Thyroid gland (tissue), 4 donors: ENCODE data around the gene PPP1R3G. TPM values are rescaled to one million over a fixed set of nuclear protein-coding genes. Genes with fewer than 3 reads are reported as not detected.
A peak's percentile ranks its signal among the peaks of the same experiment; 100 is the strongest.

Experiments used
- DNase-seq, 2 donors: peaks; one replicate each; pipeline ENCODE4 v3.0.0-alpha.2; 2019
- H3K27ac ChIP-seq, 3 donors: fragments of 200-600 bp; sonication (generic); 1 replicate in 2 of 3; 2 replicates in 1 of 3; pipeline ENCODE4 v1.5.1; 2016 to 2019; ENCODE audit warnings: mild to moderate bottlenecking in 1 of 3, moderate library complexity in 1 of 3
- H3K27me3 ChIP-seq: fragments of 200-600 bp; sonication (generic); one replicate; pipeline ENCODE4 v1.5.1; 2019
- H3K36me3 ChIP-seq, 2 donors: fragments of 200-600 bp; sonication (generic); one replicate each; pipeline ENCODE4 v1.5.1; 2016 to 2019
- H3K4me1 ChIP-seq, 2 donors: fragments of 200-600 bp; sonication (generic); one replicate each; pipeline ENCODE4 v1.5.1; 2017 to 2019
- H3K4me3 ChIP-seq, 3 donors: fragments of 200-600 bp; sonication (generic); replicated peaks in 1 of 3; 1 replicate in 2 of 3; 2 replicates in 1 of 3; pipeline ENCODE4 v1.5.1; 2016; ENCODE audit warnings: mild to moderate bottlenecking in 1 of 3
- H3K9me3 ChIP-seq: fragments of 200-600 bp; sonication (generic); one replicate; pipeline ENCODE4 v1.5.1; 2017
- CTCF ChIP-seq, 6 experiments: fragments of 200-600 bp in 3 of 6; fragments of 450-650 bp in 3 of 6; sonication (generic) in 3 of 6; IDR thresholded peaks; one replicate each; pipeline ENCODE4 v1.5.1; 2016 to 2019; ENCODE audit warnings: antibody characterized with exemption in 6 of 6, mild to moderate bottlenecking in 2 of 6, inconsistent platforms in 1 of 6, moderate library complexity in 1 of 6
- POLR2A ChIP-seq, 2 donors: fragments of 450-650 bp; IDR thresholded peaks; one replicate each; pipeline ENCODE4 v1.6.1; 2017; ENCODE audit warnings: antibody characterized with exemption in 2 of 2, mild to moderate bottlenecking in 2 of 2, moderate library complexity in 1 of 2
- WGBS, 2 donors: methylation state at CpG; one replicate each; pipeline ENCODE4 v1.1.5; 2017; 5-methylcytosine and 5-hydroxymethylcytosine counted together
- intact Hi-C: fragments of 100-400 bp; cut with DNase I; formaldehyde crosslinking; loops from one replicate; pipeline ENCODE4 v1.15.1; 2023
- total RNA-seq, 4 donors: library from RNA; depleted of rRNA; stranded (reverse); fragments of >200 nt; gene quantifications; one replicate each; pipeline ENCODE4 v1.2.3, GENCODE V29; 2016

Gene PPP1R3G
- total RNA-seq, 4 donors from 2014 or later, result 0.78 to 1.6 (median 0.91) TPM

DNA sequence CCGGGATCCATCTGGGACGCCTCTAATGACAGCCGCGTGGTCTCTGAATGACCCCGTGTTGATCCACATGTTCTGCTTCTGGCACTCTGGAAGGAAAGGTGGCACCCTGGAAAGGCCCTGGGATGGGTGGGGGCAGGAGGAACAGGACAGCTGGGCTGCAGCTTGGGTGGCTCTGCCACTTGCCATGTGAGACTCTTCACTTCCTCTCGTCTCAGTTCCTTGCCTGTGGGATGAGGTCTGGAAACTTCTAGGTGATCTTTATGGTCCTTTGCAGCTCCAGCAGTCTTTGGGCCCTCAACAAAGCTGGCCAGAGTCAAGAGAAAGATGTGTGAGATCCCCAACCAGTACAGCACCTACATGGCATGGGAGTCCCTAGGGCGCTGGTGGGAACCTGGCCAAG is 26.5 kb downstream of the PPP1R3G start:
- DNase-seq, result no peak
- H3K27me3 ChIP-seq, result no peaks in the 10 kb centered on the region
- WGBS, 2 donors, result 89 to 96% methylated on average over 7 of the region's 7 CpGs
- no peak for TF ChIP-seq POLR2A (IDR thresholded peaks at IDR 0.05)
- TF ChIP-seq CTCF (IDR thresholded peaks at IDR 0.05), result no peak
- intact Hi-C loops, result no loop called here
- no peaks in the 10 kb centered on the region for H3K9me3 ChIP-seq
- H3K27ac ChIP-seq, result no peak overlapping the region
- H3K4me3 ChIP-seq, result no peak overlapping the region
- H3K4me1 ChIP-seq, result no peaks in the 10 kb centered on the region
- no peaks in the 10 kb centered on the region for H3K36me3 ChIP-seq

DNA sequence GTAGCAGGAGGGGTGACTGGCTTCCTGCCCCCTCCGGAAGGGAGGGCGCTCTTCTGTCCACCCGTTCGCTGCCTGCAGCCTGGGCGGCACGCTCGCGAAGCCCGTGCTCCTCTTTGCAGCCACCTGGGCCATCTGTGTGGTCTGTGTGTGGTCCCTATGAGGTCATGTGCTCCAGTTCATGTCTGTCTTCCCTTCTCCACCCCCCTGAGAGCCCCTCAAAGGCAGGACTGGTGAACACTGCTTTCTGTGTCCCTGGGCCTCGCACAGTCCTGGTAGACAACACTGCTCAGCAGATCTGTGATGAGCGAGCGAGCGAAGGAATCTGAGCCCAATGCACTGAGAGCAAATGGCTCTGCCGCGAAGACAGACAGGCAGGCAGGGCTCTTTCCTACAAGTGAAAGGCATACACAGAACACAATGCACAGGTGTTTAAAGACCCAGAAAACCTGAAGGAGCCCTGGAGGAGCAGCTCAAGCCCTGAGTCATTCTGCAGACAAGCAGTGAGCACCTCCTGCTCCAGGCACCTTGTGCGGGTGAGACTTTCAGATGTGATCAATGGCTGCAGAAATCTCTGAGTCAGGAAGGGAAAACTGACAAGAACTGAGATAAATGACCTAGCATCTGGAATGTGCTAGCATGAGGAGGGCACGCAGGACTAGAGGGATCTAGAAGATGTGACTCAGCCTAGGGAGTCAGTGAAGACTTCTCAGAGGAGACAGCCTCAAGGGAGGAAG is 27.1 kb downstream of the PPP1R3G start:
- intact Hi-C loops, result no loop called here
- Histone ChIP-seq H3K36me3 (no peaks in the 10 kb centered on the region), H3K4me1 (no peaks in the 10 kb centered on the region), H3K9me3 (no peaks in the 10 kb centered on the region), H3K4me3 (no peak overlapping the region), H3K27ac (no peak overlapping the region), H3K27me3 (no peaks in the 10 kb centered on the region)
- no peak for DNase-seq
- WGBS, 2 donors, result 83 to 85% methylated on average over 17 of the region's 17 CpGs
- no peak for TF ChIP-seq CTCF (IDR thresholded peaks at IDR 0.05)
- no peak for TF ChIP-seq POLR2A (IDR thresholded peaks at IDR 0.05)

- H3K4me1 ChIP-seq, result no peaks in the 10 kb centered on the region
- no peak overlapping the region for H3K4me3 ChIP-seq
- no peak overlapping the region for H3K27ac ChIP-seq
- 93 to 98% methylated on average over 13 of the region's 13 CpGs for WGBS, 2 donors
- TF ChIP-seq CTCF (IDR thresholded peaks at IDR 0.05) (no peak), POLR2A (IDR thresholded peaks at IDR 0.05) (no peak)
- no peaks in the 10 kb centered on the region for H3K36me3 ChIP-seq
- no peaks in the 10 kb centered on the region for H3K9me3 ChIP-seq
- DNase-seq, result no peak
- no peaks in the 10 kb centered on the region for H3K27me3 ChIP-seq
- intact Hi-C loops, result no loop called here
These were observed 28.0 kb downstream of the PPP1R3G start for GRCh38 chr6:5113096-5113495.

- TF ChIP-seq CTCF (IDR thresholded peaks at IDR 0.05), result peak in 2 of 6 experiments; percentile 11 to 27
- no peak for TF ChIP-seq POLR2A (IDR thresholded peaks at IDR 0.05)
- Histone ChIP-seq H3K4me3 (no peak overlapping the region), H3K36me3 (no peaks in the 10 kb centered on the region), H3K27ac (no peak overlapping the region), H3K9me3 (no peaks in the 10 kb centered on the region), H3K4me1 (no peaks in the 10 kb centered on the region), H3K27me3 (no peaks in the 10 kb centered on the region)
- intact Hi-C loops, result no loop called here
- WGBS, 2 donors, result 65 to 72% methylated on average over 10 of the region's 10 CpGs
- peak; percentile 11 to 18 for DNase-seq
These were observed 30.0 kb downstream of the PPP1R3G start for GRCh38 chr6:5115168-5115567.

DNA sequence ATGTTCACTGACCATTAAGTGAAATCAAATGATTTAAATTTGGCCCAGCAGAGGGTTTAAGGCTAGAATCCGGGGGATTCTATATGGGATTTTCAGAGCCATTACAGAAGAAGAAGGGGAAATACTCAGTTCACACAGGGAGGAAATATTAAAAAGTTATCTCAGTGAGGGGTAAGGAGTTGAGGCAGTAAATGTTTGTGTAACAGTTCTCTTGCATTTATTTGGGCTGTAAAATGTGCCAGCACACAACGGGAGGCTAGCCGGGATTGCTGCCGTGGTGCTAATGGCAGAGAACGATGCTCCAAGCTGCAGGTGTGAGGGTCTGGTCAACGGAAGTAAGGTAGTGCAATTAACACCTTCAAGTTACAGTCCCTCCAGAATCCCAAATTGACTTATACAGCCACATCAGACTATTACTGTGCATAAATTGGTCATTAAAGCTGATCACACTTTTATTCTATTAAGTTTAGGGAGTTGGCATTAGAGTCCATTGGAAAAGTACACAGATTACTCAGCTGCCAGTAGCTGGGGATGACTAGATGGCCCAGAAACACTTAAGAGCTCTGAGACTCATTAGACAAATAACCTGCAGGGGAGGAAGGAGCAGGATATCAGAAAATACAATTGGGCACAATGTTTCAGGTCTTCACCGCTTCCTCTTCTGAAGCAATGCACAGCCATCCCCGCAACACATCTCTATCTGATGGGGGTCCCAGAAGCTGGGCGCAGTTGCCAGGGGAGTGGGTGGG is 31.3 kb downstream of the PPP1R3G start:
- Histone ChIP-seq H3K27me3 (no peaks in the 10 kb centered on the region), H3K36me3 (no peaks in the 10 kb centered on the region), H3K27ac (no peak overlapping the region), H3K4me3 (no peak overlapping the region), H3K9me3 (no peaks in the 10 kb centered on the region), H3K4me1 (no peaks in the 10 kb centered on the region)
- 91 to 92% methylated on average over 9 of the region's 9 CpGs for WGBS, 2 donors
- no peak for TF ChIP-seq CTCF (IDR thresholded peaks at IDR 0.05)
- TF ChIP-seq POLR2A (IDR thresholded peaks at IDR 0.05), result no peak
- no peak for DNase-seq
- intact Hi-C loops, result no loop called here
